ENCODE measurements around the gene TRPM3.
"Not testable (repeated sequence)": the region's sequence is repeated elsewhere in the genome, so short reads cannot be mapped to it uniquely, and the experiment has no call there.

Gene TRPM3

DNA sequence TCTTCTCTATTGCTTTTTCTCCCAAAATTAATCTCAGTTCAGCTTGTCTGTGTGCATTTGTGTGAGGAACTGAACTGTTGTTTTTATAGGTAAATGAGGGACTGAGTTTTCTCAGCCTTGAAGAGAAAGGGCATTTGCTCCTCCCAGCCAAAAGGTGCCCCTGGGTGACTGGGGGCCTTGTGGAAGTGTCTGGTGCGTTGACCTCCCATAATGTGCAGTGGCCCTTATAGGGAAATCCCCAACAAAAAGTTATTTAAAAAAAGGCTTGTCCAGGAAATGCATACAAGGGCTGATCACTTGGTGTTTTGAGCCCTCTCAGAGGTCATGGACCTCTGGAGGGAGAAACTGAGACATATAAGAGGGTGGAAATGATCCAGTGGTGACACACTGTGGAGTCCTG lies 467.3 kb downstream of the TRPM3 start:
- no peak for DNase-seq (ENCODE audit: low read depth)

DNA sequence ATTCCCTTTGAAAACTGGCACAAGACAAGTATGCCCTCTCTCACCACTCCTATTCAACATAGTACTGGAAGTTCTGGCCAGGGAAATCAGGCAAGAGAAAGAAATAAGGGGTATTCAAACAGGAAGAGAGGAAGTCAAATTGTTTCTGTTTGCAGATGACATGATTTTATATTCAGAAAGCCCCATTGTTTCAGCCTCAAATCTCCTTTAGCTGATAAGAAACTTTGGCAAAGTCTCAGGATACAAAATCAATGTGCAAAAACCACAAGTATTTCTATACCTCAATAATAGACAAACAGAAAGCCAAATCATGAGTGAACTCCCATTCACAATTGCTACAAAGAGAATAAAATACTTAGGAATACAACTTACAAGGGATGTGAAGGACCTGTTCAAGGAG lies 476.8 kb downstream of the TRPM3 start:
- DNase-seq (ENCODE audit: low read depth): not testable (repeated sequence)

DNA sequence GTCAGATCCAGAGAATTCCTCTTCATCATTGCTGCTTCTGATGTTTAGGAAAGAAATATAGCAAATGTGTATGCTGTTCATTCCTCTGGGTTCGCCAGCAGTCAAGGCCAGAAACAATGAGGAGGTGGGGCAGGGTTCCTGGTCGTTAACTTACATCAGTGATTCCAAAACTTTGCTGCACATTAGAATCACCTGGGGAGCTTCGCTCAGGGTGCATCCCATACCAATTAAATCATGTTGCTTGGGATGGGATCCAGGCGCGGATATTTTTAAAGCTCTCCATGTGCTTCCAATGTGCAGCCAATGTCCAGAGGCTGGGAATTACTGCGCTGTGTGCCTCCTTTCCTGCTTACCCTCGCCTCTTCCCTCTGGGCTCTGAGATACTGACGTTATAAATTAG lies 479.1 kb downstream of the TRPM3 start:
- no peak for DNase-seq (ENCODE audit: low read depth)

DNA sequence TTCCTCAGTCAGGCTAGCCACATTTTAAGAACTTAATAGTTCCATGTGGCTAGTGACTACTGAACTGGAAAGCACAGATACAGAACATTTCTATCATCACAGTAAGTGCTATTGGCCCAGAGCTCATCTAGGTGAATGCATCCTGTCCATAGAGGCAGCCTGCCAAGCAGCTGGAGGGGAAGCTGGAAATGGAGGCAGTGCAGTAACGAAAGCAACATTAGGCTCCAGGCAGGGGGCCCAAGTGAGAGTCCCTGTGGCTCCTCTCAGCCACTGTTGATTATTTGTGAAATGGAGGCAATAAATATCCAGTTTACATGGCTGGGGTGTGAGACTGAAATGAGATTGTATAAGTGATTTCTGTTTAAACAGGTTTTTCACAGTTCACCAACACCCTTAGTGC lies 479.8 kb downstream of the TRPM3 start:
- no peak for DNase-seq (ENCODE audit: low read depth)

DNA sequence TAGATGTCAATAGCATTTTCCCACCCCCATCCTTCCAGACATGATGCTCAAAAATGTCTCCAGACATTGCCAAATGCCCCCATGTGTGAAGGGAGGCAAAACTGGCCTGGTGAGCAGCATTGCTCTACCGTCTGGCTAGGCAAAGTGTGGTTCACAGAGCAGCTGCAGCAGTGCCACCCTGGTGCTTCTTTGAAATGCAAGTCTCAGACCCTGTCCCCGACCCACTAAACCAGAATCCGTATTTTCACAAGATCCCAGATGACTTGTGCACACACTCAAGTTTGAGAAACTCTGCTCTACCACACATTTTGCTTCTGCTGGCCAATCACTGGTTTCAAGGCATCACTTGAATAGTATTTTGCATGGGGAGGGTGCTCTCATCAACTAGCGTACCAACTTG lies 480.4 kb downstream of the TRPM3 start:
- DNase-seq (ENCODE audit: low read depth): no peak

DNA sequence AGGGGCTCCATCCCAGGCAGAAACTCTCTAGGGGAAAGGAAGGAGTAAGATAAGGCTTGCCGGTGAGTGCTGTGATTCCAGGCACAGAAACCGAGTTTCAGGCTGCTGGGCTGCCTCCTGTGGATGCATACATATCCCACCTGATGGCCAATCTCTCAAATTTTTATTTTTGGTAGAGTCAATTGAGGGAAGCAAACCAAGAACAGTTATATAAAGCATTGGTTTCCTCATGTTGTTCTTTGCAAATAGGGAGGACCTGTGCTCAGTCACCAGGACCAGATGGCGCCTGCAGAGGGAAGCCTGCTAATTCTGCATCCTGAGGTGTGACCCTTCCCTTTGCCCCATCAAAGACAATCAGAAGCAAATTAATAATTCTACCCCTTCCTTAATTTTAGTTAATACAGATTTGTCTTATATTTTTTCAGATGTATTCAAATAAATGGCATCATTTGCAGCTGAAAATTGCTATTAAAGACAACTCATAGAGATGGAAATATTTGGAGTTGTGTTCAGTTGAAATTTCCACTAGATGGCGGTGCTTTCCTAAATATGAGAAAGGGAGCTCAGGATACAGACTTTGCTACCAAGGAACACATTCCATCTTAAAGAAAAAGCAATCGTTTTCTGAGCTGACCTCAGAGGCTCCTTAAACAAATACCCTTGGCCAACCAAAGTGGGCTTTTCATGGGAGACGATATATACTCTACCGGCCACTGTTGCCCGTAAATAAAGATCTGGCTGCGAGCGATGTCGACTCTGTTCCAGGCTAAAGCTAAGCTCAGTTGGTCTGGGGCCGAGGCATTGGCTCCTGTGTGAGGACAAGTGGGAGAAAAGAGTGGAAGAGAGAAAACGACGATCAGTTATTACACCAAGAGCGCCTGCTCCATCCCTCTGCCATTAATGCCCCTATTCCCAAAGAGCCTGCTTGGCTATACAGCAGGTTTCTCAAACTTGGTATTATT lies 481.3 kb downstream of the TRPM3 start:
- DNase-seq (ENCODE audit: low read depth): no peak

DNA sequence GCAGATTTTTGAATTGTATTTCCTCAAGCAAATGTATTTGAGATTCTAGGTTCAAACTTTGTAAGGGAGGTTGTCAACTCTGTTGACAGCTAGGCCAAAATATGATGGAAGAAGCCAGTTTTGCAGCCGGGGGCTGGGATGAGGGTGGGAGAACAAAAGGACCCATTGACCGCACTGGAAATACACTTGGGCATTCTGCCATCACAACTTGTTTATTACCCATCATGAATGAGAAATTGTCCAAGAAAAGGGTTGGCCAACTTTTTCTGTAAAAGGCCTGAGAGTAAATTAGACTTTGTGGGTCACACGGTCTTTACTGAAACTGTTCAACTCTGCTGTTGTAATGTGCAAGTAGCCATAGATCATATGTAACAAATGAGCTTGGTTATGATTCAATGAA lies 485.6 kb downstream of the TRPM3 start:
- no peak for DNase-seq (ENCODE audit: low read depth)

DNA sequence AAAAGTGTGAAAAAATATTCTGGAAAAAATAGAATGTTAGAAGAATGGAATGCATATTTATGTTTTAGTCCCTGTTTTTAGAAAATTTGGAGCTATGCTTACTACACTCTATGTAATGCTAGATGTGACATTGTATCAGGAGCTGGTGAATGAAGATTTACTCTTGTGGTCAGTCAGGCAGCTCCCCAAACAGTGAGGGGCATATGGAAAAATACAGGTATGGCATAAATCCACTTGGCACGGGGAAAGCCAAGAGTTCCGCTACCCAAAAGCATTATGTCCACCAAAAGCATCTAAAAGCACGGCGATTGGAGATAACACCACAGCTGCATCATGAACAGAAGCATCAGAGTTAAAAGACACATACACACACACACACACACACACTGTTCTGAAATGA lies 486.7 kb downstream of the TRPM3 start:
- no peak for DNase-seq (ENCODE audit: low read depth)

DNA sequence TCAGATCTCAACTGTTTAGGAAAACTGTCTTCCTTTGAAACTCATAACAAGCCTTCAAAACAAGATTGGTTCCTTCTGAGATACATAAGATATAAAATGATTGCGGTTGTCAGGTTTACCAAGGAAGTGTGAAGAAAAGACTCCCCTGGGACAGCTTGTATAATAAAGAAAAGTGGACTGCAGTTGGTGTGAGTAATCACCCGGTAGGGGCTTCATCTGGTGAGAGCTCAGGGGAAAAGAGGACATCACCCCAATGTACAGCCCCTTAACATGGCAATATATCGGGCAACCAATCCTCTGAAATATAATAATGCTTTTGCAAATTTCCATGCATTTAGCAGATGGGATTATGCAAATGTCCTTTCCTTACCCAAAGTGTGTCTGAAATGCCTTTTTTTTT lies 490.4 kb downstream of the TRPM3 start:
- DNase-seq (ENCODE audit: low read depth): no peak

DNA sequence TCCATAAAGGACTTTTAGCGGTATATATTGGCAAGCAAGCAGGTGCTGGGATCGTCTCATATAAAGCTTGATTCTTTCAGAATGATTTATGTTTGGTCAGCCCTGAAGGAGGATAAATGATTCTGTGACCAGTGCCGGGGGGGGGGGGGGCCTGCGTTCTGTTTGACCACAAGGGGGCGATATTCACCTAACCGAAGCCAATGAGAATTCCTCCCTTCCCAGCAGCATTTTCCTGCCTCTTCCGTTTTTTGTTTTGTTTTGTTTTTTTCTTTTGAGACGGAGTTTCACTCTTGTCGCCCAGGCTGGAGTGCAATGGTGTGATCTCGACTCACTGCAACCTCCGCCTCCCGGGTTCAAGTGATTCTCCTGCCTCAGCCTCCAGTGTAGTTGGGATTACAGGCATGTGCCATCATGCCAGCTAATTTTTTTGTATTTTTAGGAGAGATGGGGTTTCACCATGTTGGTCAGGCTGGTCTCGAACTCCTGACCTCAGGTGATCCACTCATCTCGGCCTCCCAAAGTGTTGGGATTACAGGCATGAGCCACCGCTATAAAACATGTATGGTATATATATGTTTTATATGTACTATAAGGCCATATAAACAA lies 492.2 kb downstream of the TRPM3 start:
- DNase-seq (ENCODE audit: low read depth): not testable (repeated sequence)

DNA sequence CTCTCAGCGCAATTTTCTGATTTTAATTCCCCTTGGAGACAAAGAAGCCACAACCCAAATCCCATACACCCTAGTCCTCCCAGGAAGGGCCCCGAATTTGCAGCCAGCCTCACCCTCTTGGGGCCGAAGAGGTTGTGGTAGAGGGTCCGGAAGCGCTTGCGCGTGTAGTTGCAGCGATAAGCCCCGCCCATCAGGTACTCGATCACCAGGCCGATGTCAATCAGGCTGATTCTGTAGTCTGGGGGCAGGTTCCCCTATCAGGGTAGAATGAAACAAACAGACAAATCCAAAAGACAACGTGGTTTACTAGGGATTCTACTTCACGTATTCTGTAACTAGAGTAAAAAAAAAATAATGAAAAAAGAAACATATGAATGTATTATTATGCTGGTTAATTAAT lies 496.3 kb downstream of the TRPM3 start:
- no peak for DNase-seq (ENCODE audit: low read depth)

DNA sequence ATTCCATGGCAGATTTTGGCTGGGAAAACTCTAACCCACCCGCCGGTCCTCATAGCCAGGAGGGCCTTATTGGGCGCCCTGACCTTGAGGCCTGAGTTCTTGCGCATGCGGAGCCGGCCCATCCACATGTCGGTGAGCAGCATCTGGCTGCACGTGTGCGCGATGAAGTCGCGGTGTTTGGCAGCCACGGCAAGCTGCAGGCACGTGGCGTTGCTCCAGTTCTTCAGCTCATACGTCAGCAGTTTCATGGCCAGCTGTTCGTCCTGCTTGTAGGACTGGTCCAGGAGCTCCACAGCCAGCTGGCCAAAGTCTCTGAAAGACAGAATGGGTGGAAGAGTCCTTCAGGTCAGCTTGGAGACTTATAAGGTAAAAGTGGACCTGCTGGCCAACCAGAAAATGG lies 502.6 kb downstream of the TRPM3 start:
- no peak for DNase-seq (ENCODE audit: low read depth)

DNA sequence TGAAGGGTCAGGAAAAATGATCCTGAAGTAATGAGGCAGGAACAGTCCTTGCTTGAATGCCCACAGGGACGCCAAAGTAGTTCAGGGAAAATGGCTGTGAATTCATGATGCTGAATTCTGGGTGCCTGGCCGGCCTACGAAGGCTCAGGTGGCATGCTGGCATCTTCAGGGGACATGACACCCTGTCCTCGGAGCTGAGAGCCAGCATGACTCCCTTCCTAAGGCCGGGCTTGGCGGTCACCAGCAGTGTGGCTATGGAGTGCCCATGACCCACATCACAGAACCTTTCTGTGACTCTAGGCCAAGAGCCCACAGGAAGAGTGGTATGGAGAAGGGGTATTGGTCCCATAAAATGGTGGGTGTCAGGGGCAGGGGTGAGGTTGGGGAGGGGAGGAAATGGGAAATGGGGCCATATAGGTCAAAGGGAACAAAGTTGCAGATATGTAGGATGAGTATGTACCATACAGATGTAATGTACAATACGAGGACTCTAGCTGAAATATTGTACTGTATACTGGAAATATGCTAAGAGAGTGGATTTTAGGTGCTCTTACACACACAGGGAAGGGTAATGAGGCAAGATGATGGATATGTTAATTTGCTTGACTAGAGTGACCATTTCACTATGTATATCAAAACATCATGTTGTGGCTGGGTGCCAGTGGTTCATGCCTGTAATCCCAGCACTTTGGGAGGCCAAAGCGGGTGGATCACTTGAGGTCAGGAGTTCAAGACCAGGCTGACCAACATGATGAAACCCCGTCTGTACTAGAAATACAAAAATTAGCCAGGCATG lies 504.2 kb downstream of the TRPM3 start:
- no peak for DNase-seq (ENCODE audit: low read depth)

DNA sequence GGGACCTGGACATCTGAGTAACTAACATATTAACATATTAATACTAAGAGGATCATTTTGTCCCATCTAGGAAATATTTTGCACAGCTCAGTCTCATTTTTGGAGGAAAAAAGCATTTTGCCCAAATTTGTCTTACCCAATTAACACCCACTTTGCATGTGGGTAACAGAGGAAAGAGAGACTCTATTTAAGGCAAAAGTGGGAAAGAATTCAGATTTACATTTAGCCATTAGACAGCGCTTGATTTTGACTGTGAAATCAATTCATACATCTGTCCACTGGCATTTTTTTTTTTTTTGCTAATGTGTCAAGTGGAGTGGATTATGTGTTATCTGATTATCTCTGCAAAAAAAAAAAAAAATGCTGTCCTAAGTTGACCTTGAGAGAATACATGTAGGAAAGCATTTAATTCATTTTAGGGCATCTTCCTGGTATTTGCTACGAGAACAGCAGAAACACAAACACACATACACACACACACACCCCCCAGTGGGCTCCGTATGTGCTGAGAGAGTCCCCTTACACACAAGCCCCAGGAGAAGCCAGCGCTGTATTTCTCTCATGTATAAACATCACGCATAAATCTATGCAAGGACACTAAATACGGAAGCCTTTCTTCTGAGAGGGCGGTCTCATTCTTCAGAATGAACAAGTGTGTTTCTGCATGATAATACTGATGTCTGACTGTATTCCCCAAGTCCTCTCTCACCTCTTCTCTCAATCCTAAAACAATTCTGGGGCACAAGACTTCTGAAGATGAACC lies 505.0 kb downstream of the TRPM3 start:
- no peak for DNase-seq (ENCODE audit: low read depth)

DNA sequence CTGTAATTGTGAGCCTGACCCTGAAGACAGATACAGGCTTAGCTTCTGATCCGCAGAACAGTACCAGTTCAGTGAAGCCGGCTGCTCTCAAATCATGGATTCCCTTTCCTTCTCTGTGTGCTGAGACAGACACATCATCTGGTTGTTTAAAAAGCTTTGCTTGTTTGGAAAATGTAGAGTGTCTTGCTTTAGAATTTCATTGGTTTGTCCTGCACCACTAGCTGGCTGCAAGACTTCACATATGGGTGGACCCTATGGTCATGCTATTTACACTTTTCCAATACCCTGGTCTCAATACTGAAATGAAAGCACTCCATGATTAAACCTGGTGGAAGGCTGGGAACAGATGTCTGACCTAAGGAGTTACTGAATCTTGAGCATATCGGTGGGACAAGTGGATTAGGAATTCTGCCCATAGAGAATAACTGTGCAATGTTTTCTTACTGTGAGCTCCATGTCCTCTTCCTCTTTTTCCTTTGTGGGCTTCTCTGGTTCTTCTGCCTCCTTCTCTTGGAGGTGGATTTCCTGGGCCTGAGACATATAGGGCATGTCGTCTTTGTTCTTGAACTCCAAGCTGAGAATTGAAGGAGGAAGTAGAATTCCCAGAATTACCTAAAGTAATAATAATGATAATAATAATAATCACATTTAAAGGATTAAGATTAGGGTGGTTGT lies 505.8 kb downstream of the TRPM3 start:
- DNase-seq (ENCODE audit: low read depth): no peak

DNA sequence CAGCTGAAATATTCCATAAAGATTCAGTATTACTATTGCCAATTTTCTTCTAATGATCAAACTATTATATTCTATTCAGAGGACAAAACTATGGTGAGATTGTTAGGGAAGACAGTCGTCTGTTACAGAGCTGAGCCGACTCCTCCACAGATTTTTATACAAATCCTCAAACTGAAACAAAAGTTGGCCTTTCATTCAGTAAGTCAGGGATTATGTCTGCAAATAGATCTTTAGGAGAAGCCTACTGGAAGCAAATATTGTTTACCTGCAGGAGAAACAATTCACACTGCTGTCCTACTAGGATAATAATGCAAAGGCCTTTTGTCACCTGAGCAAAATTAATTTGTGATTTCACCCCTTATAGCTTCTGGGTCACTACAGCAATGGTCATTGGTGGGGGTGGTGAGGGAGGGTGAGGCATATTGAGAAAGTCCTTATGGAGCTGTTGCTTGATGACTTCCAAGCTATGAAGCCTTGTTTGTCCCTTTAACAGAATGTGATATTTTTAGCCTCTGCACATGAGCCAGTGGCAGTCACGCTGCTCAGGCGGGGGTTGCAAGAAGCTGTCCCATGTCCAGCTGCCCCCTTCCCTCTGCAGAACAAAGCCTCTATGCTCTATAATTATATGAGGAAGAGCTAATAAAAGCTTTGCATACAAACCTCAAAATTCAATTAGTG lies 506.5 kb downstream of the TRPM3 start:
- DNase-seq (ENCODE audit: low read depth): no peak

DNA sequence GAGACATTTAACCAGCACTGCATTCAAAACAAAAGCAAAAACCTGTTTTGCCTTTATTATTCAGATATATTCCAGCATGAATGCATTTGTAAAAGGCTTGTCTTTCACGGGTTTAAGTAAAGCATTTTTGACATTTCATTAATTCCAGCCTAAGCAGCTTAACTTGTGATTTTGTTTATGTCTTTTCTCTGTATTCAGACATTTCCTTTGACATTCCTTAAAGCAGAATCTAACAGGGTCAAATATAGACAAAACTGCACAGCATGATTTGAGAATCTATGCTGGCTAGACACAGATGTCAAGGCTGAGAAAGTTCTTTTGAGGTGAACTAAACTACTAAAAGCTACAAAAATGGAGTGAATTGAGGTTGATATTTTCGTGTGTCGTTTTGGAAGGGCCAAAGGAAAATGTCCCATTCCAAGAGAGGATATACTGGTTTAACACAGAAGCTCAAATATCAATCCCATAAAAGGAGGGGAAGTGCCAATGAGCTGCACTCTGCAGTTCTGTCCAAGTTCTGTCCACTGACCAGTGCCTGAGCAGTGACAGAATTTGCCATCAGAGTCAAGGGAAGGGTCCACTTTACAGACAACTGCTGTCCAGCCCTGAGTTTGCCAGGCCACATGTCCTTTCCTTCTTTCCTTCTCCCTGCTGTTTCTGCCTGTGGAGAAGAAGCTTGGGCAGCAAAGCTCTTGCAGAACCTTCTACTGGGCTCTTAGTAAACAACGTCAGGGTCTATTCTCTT lies 508.2 kb downstream of the TRPM3 start:
- no peak for DNase-seq (ENCODE audit: low read depth)

DNA sequence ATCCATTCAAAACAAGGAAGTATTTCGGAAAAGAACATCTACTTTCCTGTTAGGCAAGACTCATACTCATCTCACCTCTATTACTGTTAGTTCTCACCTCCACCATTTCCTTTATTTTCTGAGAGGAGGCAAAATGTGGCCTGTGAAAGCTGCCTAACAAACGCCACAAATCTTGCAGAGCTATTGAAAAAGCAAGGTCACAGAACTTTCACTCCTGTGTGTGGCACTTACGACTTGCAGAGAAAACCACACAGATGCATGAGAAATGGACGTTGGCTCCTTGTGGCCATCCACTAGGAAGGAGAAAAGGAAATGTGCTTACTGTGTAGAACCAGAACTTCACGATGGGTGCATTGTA lies 511.2 kb downstream of the TRPM3 start:
- no peak for DNase-seq (ENCODE audit: low read depth)

DNA sequence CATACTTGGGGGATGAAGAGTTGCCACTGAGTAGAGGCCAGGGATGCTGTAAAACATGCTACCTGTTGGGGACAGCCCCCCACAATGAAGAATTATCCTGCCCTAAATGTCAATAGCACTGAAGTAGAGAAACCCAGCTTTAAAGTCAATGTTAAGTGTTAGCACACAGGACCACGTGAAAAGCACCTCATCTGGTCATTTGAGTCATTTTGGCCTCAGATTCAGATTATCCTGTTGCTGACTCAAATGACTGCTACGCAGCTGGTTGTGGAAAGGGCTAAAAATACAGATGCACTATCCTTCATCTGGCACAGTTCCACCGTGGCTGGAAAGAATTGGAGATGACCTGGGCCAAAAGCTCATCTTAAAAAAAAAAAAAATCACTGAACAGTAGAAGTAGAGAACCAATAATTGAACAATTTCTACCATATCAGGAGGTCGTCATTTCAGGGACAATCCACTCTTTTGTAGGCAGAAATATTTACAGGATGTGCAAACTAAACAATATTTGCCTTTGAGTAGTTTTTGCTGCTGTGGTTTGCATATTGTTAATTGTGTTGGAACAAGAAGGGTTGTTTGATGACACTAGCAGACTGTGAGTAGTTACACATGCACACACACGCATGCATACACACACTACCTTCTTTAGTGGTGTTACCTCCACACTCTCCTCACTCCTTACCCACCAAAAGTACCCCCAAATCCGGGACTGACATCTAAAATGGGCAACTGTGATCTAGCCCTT lies 511.7 kb downstream of the TRPM3 start:
- DNase-seq (ENCODE audit: low read depth): no peak

DNA sequence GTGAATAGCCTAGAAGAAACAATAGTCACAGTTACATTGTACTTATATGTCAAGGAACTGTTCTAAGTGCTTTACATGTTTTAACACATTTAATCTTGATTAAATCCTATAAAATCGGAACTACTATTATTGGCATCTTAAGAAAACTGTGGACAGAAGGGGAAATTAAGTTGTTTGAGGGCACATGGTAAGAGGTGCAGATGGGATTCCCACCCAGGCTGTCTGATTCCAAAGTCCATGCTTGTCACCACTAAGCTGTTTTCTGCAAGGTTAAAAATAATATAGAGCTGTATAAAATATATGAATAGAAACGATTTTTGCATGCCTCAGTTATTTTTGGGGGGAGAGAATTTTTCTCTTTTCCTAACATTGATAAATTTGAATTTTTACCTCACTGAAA lies 512.4 kb downstream of the TRPM3 start:
- no peak for DNase-seq (ENCODE audit: low read depth)
